Activated naive CD4-positive, alpha-beta T cell treated with anti-CD3 and anti-CD28 coated beads, Interleukin-2, amount 10 ng/mL, durations not matched to agents 7 days and 5 days (primary cell): Measurements from ENCODE around the gene GPER1.

Experiments used
- CTCF ChIA-PET: fragments of 350-600 bp; sonication (Branson Sonifier 250); formaldehyde crosslinking; loops from one replicate; lab custom pipeline; 2021; ENCODE audit warnings: antibody characterized with exemption; lab: Charles Lee
- DNase-seq: peaks from one replicate; pipeline ENCODE4 v3.0.0-alpha.2; 2020
- H3K27ac Mint-ChIP-seq: one replicate; pipeline ENCODE4 v1.8.0; 2021; ENCODE audit warnings: mild to moderate bottlenecking, moderate library complexity, mixed read lengths
- H3K27me3 Mint-ChIP-seq: one replicate; pipeline ENCODE4 v1.8.0; 2021; ENCODE audit warnings: mild to moderate bottlenecking, mixed read lengths
- H3K36me3 Mint-ChIP-seq: one replicate; pipeline ENCODE4 v1.8.0; 2021; ENCODE audit warnings: mixed read lengths
- H3K4me1 Mint-ChIP-seq: one replicate; pipeline ENCODE4 v1.8.0; 2021; ENCODE audit warnings: mixed read lengths
- H3K4me3 Mint-ChIP-seq: one replicate; pipeline ENCODE4 v1.8.0; 2021; ENCODE audit warnings: mild to moderate bottlenecking, moderate library complexity, mixed read lengths
- H3K9me3 Mint-ChIP-seq: one replicate; pipeline ENCODE4 v1.8.0; 2021; ENCODE audit warnings: mixed read lengths

Gene GPER1

DNA sequence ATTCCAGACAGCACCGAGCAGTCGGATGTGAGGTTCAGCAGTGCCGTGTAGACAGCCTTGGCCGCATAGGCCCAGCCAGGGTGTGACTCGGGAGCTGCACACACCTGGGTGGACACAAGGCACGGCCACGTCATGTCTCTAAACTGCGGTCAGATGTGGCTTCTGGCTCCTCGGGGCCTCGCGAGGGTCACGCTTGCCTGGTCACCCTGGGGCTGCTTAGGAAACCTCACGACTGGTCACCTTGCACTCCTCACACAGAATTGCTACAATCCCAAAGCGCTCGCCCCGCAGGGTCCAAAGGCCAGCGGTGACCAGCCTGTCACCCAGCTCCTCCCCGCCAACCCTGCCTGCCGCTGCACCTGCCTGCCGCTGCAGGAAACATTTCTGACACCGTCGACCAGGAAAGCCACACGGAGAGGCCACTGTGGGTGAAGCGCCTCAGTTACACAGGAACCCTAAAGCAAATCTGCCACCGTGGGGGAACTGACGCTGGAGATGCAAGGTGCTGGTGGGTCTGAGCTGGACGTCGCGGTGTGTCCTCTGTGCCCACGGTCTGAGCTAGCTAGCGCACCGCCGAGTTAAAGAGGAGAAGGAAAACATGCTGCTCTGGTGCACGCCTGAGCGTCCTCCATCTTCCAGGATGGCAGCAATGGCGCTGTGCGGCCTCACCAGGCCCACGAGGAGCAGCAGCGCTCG lies 5.0 kb downstream of the GPER1 start:
- Mint-ChIP-seq H3K4me3 (no peak overlapping the region), H3K9me3 (no peaks in the 10 kb centered on the region), H3K36me3 (no peaks in the 10 kb centered on the region), H3K27ac (no peak overlapping the region), H3K4me1 (no peaks in the 10 kb centered on the region), H3K27me3 (no peaks in the 10 kb centered on the region)
- CTCF ChIA-PET, result interaction anchor here (1.3 kb wide), 1 partner anchor 9 kb away, joined by 3 read pairs; no protein-coding TSS in a partner anchor
- DNase-seq, result no peak

DNA sequence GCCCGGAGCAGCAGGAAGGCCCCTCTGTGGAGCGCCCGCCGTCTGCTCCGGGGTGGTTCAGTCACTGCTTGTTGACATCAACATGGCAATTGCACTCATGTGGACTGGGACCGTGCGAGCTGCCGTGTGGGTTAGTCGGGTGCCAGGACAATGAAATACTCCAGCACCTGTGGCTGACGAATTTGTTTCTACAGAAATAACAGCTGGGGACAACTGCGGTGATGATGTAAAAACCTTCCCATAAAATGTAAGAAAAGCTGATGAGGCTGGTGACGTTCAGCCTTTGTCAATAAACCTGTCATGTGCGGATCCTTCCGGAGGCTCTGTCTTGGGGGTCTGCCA lies 5.6 kb downstream of the GPER1 start:
- no peak for DNase-seq
- Mint-ChIP-seq H3K27me3 (no peaks in the 10 kb centered on the region), H3K27ac (no peak overlapping the region), H3K36me3 (no peaks in the 10 kb centered on the region), H3K4me3 (no peak overlapping the region), H3K9me3 (no peaks in the 10 kb centered on the region), H3K4me1 (no peaks in the 10 kb centered on the region)
- CTCF ChIA-PET, result interaction anchor here (1.3 to 2.4 kb wide), 2 partner anchors 8 to 9 kb away, joined by 3 to 12 read pairs; no protein-coding TSS in a partner anchor

DNA sequence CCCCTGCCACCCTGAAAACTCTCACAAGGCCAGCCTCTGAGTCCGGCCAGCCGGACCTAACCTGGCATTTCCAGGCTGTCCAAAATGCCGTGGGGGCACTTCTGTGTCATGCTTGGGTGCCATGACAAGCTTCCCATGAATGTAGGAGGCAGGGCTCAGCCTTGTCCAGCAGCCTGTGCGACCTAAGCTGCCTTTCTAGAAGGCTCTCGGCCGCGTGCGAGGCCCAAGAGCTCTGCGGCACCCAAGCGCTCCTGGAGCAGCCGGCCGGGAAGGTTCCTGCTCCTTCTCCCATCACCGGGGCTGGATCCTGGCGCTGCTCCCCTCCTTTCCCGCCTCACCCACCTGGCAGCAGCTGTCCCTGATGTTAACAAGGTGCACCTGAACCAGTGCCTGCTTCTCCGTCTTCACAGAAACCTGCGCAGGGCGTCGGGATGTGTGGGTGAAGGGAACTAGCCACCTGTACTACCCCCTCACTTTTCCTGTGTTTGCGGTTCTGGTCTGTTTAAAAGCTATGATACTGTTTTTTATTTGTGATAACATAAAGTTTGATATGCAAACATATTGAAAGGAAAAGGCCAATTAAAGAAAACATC lies 6.1 kb downstream of the GPER1 start:
- no peaks in the 10 kb centered on the region for H3K36me3 Mint-ChIP-seq
- CTCF ChIA-PET, result interaction anchor here (1.3 to 2.4 kb wide), 3 partner anchors 8 to 101 kb away, joined by 3 to 12 read pairs (median 4); no protein-coding TSS in a partner anchor

DNA sequence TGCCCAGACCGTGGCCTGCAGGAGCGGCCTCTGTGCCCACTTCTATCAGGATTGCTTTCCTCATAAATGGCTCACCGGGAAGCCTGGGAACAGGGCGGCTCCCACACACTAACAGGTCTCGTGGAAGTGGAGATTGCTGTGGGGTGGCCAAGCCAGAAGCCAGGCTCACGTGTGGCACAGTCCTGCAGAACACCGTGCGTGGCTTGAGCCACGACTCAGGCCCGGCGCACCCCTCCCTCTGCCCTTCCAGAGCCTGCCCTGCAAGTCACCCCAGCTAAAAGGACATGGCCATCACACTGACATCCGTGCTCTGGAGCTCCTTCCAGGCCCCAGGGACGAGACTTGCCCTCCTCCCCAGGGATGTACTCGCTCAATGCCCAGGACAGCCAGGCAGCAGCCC lies 7.0 kb downstream of the GPER1 start:
- H3K36me3 Mint-ChIP-seq, result no peaks in the 10 kb centered on the region
- no peak for DNase-seq
- H3K27ac Mint-ChIP-seq, result no peak overlapping the region
- CTCF ChIA-PET, result interaction anchor here (1.7 to 2.4 kb wide), 2 partner anchors 9 to 102 kb away, joined by 4 to 12 read pairs; no protein-coding TSS in a partner anchor
- no peaks in the 10 kb centered on the region for H3K4me1 Mint-ChIP-seq
- no peak overlapping the region for H3K4me3 Mint-ChIP-seq
- H3K27me3 Mint-ChIP-seq, result no peaks in the 10 kb centered on the region
- H3K9me3 Mint-ChIP-seq, result no peaks in the 10 kb centered on the region

More for the DNA sequence above, 6.1 kb downstream of the GPER1 start:
- H3K27ac Mint-ChIP-seq, result no peak overlapping the region
- H3K4me1 Mint-ChIP-seq, result no peaks in the 10 kb centered on the region
- H3K9me3 Mint-ChIP-seq, result no peaks in the 10 kb centered on the region
- no peak overlapping the region for H3K4me3 Mint-ChIP-seq
- no peaks in the 10 kb centered on the region for H3K27me3 Mint-ChIP-seq
- no peak for DNase-seq

GRCh38 chr7:1095621-1096155 lies 7.8 kb downstream of the GPER1 start:
- Mint-ChIP-seq H3K36me3 (no peaks in the 10 kb centered on the region), H3K27ac (no peak overlapping the region), H3K27me3 (no peaks in the 10 kb centered on the region), H3K4me1 (no peaks in the 10 kb centered on the region), H3K4me3 (no peak overlapping the region), H3K9me3 (no peaks in the 10 kb centered on the region)
- CTCF ChIA-PET, result interaction anchor here (0.5 to 2.4 kb wide), 3 partner anchors 10 to 103 kb away, joined by 3 to 12 read pairs (median 4); no protein-coding TSS in a partner anchor
- no peak for DNase-seq

DNA sequence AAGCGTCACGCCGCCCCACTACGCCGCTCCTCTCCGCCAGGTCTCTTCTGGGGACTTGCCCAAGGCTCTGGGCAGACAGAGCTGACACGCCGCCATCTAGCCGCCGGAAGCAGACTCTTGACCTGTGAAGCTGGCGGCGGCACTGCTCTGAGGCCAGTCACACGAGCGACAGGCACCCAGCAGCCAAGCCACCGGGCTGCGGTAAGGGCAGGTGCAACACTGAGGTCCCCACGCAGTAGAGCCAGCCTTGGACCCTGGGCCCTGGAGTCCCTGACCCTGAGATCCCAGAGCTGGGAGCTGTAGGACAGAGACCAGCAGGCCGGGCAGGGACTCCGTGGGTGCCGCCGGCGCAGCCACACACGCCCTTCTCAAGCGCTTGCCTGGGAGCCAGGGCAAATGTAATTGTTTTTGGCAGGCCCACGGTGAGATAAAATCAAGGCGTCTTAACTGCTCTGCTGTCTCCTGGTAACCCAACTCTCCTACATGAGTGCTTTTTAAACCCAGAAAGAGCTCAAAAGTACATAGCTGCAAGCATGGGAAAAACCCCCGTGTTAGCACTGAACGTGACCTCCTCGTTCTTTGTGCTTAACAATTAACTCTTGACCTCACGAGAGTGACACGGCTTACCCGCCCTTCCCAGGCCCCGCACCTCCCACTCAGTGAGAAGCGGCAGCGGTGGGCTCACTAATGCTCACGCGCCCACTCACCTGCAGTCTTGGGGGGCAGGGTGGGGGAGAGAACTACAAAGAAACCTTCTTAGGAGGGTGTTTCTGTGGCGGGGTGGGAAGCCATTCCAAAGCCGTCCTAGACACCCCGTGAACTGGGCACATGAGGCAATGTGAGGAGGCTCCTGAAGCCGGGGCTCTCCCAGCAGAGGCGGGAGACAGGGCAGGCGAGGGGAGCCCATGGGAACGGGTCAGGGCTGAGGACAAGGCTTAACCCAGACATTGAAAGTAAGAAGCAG lies 8.5 kb downstream of the GPER1 start:
- Mint-ChIP-seq H3K4me3 (no peak overlapping the region), H3K9me3 (no peaks in the 10 kb centered on the region), H3K27me3 (no peaks in the 10 kb centered on the region), H3K36me3 (no peaks in the 10 kb centered on the region), H3K4me1 (no peaks in the 10 kb centered on the region), H3K27ac (no peak overlapping the region)
- CTCF ChIA-PET, result no interaction called here
- DNase-seq, result no peak

GRCh38 chr7:1097120-1097504 lies 9.2 kb downstream of the GPER1 start:
- no peaks in the 10 kb centered on the region for H3K9me3 Mint-ChIP-seq
- no peaks in the 10 kb centered on the region for H3K36me3 Mint-ChIP-seq
- H3K4me1 Mint-ChIP-seq, result no peaks in the 10 kb centered on the region
- no peak overlapping the region for H3K27ac Mint-ChIP-seq
- no peaks in the 10 kb centered on the region for H3K27me3 Mint-ChIP-seq
- CTCF ChIA-PET, result no interaction called here
- no peak overlapping the region for H3K4me3 Mint-ChIP-seq
- DNase-seq, result no peak

GRCh38 chr7:1098243-1099153 lies 10.6 kb downstream of the GPER1 start:
- Mint-ChIP-seq H3K27me3 (no peaks in the 10 kb centered on the region), H3K27ac (no peak overlapping the region), H3K36me3 (no peaks in the 10 kb centered on the region), H3K9me3 (no peaks in the 10 kb centered on the region), H3K4me1 (peaks cover 7% of the 10 kb centered on the region), H3K4me3 (no peak overlapping the region)
- DNase-seq, result no peak
- CTCF ChIA-PET, result no interaction called here

DNA sequence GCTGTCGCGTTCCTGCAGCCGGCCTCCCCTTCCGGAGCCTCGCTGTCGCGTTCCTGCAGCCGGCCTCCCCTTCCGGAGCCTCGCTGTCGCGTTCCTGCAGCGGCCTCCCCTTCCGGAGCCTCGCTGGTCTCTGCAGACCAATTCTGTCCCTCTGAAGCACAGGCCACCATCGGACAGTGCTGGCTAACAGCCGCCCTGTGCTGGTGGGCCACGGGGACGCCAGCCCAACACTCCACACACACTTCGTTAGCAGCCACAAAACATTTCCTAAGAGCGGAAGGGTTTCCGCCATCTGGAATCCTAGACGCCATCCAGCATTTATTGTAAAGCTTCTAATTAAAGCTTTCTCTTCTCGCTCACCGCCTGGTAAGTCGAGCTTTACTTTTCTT lies 11.2 kb downstream of the GPER1 start:
- no peak overlapping the region for H3K4me3 Mint-ChIP-seq
- no peak overlapping the region for H3K27ac Mint-ChIP-seq
- CTCF ChIA-PET, result no interaction called here
- no peaks in the 10 kb centered on the region for H3K36me3 Mint-ChIP-seq
- no peaks in the 10 kb centered on the region for H3K27me3 Mint-ChIP-seq
- peaks cover 9% of the 10 kb centered on the region for H3K4me1 Mint-ChIP-seq
- no peak for DNase-seq
- H3K9me3 Mint-ChIP-seq, result no peaks in the 10 kb centered on the region

GRCh38 chr7:1099637-1100036 lies 11.7 kb downstream of the GPER1 start:
- CTCF ChIA-PET, result no interaction called here
- Mint-ChIP-seq H3K27me3 (no peaks in the 10 kb centered on the region), H3K9me3 (no peaks in the 10 kb centered on the region), H3K27ac (no peak overlapping the region), H3K4me3 (no peak overlapping the region), H3K36me3 (no peaks in the 10 kb centered on the region), H3K4me1 (peaks cover 14% of the 10 kb centered on the region)
- no peak for DNase-seq

- no peaks in the 10 kb centered on the region for H3K9me3 Mint-ChIP-seq
- H3K36me3 Mint-ChIP-seq, result no peaks in the 10 kb centered on the region
- no peak overlapping the region for H3K27ac Mint-ChIP-seq
- H3K4me1 Mint-ChIP-seq, result peaks cover 21% of the 10 kb centered on the region
- CTCF ChIA-PET, result no interaction called here
- H3K4me3 Mint-ChIP-seq, result no peak overlapping the region
- no peak for DNase-seq
- no peaks in the 10 kb centered on the region for H3K27me3 Mint-ChIP-seq
Measured at GRCh38 chr7:1100386-1100785, 12.5 kb downstream of the GPER1 start.

DNA sequence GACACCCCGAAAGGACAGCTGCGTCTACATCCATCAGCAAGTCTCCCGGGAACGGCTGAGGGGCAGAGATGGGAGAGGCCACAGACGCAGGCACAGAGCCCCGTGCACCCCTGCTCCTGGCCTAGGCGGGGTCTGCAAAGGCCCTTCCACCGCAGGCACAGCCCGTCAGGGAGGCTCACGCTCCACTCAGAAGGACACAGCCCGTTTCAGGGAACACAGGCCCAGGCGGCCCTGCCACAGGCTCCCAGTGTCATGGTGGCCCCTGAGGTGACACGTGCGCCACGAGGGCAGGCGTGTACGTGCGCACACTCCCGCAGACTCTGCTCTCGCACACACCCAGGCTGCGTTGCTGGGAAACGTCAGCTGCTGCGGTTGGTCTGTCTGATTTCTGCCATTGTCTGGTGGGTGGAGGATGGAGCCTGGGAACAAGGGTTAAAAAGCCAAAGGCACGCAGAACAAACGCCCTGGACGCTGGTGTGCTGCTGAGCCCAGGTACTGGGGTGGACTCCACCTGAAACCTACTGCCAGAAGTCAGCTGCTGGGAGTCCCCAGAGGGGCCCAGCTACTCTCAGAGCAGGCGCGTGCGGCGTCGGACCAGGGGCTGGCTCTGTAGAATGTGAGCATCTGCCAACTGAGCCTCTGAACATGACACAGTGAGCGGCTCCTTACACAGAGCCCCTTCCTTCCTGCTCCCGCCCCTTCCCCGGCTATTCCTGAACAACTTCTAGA lies 13.1 kb downstream of the GPER1 start:
- no peaks in the 10 kb centered on the region for H3K9me3 Mint-ChIP-seq
- peaks cover 23% of the 10 kb centered on the region for H3K4me1 Mint-ChIP-seq
- no peaks in the 10 kb centered on the region for H3K36me3 Mint-ChIP-seq
- no peak for DNase-seq
- no peaks in the 10 kb centered on the region for H3K27me3 Mint-ChIP-seq
- no peak overlapping the region for H3K4me3 Mint-ChIP-seq
- CTCF ChIA-PET, result interaction anchor here (0.9 kb wide), 1 partner anchor 37 kb away, joined by 3 read pairs; a partner anchor contains a TSS
- no peak overlapping the region for H3K27ac Mint-ChIP-seq
